HepG2 (cell line): ENCODE data around the gene VEGFA. TPM values are rescaled to one million over a fixed set of nuclear protein-coding genes. Genes with fewer than 3 reads are reported as not detected.

Experiments
- E2F2 ChIP-seq: sonication (generic); formaldehyde crosslinking; IDR thresholded peaks from 2 replicates; pipeline ENCODE4 v1.4.0; 2020; ENCODE audit warnings: missing genetic modification reagents, borderline replicate concordance
- KDM1A ChIP-seq: IDR thresholded peaks from 2 replicates; pipeline ENCODE4 v1.6.1; 2016; ENCODE audit warnings: missing compliant biosample characterization
- KDM3A ChIP-seq: IDR thresholded peaks from 2 replicates; pipeline ENCODE4 v1.6.1; 2018; ENCODE audit warnings: low read depth, missing compliant biosample characterization
- MED1 ChIP-seq: sonication (generic); formaldehyde crosslinking; IDR thresholded peaks from 2 replicates; pipeline ENCODE4 v1.4.0; 2020; ENCODE audit warnings: missing genetic modification reagents
- MEF2D ChIP-seq: sonication (generic); formaldehyde crosslinking; IDR thresholded peaks from 2 replicates; pipeline ENCODE4 v1.5.1; 2020; ENCODE audit warnings: mild to moderate bottlenecking, missing genetic modification reagents
- MTF2 ChIP-seq: sonication (generic); formaldehyde crosslinking; IDR thresholded peaks from 2 replicates; pipeline ENCODE4 v1.5.0; 2020; ENCODE audit warnings: missing genetic modification reagents, borderline replicate concordance
- MYC ChIP-seq: sonication (generic); formaldehyde crosslinking; IDR thresholded peaks from 2 replicates; pipeline ENCODE4 v1.9.0; 2021; ENCODE audit warnings: missing genetic modification reagents, borderline replicate concordance
- SMAD3 ChIP-seq: sonication (generic); formaldehyde crosslinking; IDR thresholded peaks from 2 replicates; pipeline ENCODE4 v1.4.0; 2020; ENCODE audit warnings: missing genetic modification reagents
- ZBTB37 ChIP-seq: sonication (generic); formaldehyde crosslinking; IDR thresholded peaks from 2 replicates; pipeline ENCODE4 v1.4.0; 2020; ENCODE audit warnings: mild to moderate bottlenecking, missing genetic modification reagents
- ZMYM3 ChIP-seq: sonication (generic); formaldehyde crosslinking; IDR thresholded peaks from 2 replicates; pipeline ENCODE4 v1.5.1; 2020; ENCODE audit warnings: mild to moderate bottlenecking, missing genetic modification reagents
- ZNF772 ChIP-seq: sonication (generic); formaldehyde crosslinking; IDR thresholded peaks from 2 replicates; pipeline ENCODE4 v1.5.0; 2020; ENCODE audit warnings: mild to moderate bottlenecking, missing genetic modification reagents
- polyA plus RNA-seq, 8 experiments: library from polyadenylated mRNA; depleted of rRNA in 3 of 8; stranded (reverse) in 7 of 8; unstranded in 1 of 8; fragments of >200 nt; fragmentation: Illumina TruSeq in 4 of 8; extraction: Trizol in 4 of 8; gene quantifications; 2 replicates each; pipeline versions ENCODE4 v1.2.1 to v1.2.3, GENCODE V29; 2011 to 2016; ENCODE audit warnings: low read depth in 4 of 8, missing spikeins in 1 of 8, mixed read lengths in 1 of 8; ENCODE audit not compliant: insufficient read depth in 1 of 8
- total RNA-seq, 5 experiments: library from RNA; depleted of rRNA; stranded (reverse); fragments of >200 nt; fragmentation: Illumina TruSeq; extraction: Trizol; gene quantifications; 2 replicates each; pipeline ENCODE4 v1.2.3, GENCODE V29; 2016; ENCODE audit warnings: low read depth in 1 of 5
- TF ChIP-seq, protein P1 (sequence below): sonication (generic); formaldehyde crosslinking; IDR thresholded peaks from 2 replicates; pipeline ENCODE4 v1.4.0; 2020; ENCODE audit warnings: low read depth, missing genetic modification reagents
- TF ChIP-seq, protein P2 (sequence below): sonication (generic); formaldehyde crosslinking; IDR thresholded peaks from 2 replicates; pipeline ENCODE4 v1.5.1; 2020; ENCODE audit warnings: mild to moderate bottlenecking, moderate library complexity, missing genetic modification reagents
- TF ChIP-seq, protein P3 (sequence below), 2 experiments: sonication (generic) in 1 of 2; formaldehyde crosslinking in 1 of 2; IDR thresholded peaks; 2 replicates each; pipeline versions ENCODE4 v1.5.1 to v1.6.1; 2011 to 2020; ENCODE audit warnings: borderline replicate concordance in 1 of 2, low read depth in 1 of 2, low read length in 1 of 2, mild to moderate bottlenecking in 1 of 2, missing genetic modification reagents in 1 of 2, moderate library complexity in 1 of 2
- TF ChIP-seq, protein P4 (sequence below): sonication (generic); formaldehyde crosslinking; IDR thresholded peaks from 2 replicates; pipeline ENCODE4 v1.4.0; 2020; ENCODE audit warnings: low read depth, mild to moderate bottlenecking, missing genetic modification reagents

VEGFA gene
- total and polyA plus RNA-seq, 2 of the 13 experiments (the other 11 are each of a cell fraction or from before 2014, with no cell fraction given): 68.1 to 629 TPM

GRCh38 chr6:43798688-43799444, 28.9 kb downstream of the VEGFA start (continued):
- TF ChIP-seq, protein P1, sequence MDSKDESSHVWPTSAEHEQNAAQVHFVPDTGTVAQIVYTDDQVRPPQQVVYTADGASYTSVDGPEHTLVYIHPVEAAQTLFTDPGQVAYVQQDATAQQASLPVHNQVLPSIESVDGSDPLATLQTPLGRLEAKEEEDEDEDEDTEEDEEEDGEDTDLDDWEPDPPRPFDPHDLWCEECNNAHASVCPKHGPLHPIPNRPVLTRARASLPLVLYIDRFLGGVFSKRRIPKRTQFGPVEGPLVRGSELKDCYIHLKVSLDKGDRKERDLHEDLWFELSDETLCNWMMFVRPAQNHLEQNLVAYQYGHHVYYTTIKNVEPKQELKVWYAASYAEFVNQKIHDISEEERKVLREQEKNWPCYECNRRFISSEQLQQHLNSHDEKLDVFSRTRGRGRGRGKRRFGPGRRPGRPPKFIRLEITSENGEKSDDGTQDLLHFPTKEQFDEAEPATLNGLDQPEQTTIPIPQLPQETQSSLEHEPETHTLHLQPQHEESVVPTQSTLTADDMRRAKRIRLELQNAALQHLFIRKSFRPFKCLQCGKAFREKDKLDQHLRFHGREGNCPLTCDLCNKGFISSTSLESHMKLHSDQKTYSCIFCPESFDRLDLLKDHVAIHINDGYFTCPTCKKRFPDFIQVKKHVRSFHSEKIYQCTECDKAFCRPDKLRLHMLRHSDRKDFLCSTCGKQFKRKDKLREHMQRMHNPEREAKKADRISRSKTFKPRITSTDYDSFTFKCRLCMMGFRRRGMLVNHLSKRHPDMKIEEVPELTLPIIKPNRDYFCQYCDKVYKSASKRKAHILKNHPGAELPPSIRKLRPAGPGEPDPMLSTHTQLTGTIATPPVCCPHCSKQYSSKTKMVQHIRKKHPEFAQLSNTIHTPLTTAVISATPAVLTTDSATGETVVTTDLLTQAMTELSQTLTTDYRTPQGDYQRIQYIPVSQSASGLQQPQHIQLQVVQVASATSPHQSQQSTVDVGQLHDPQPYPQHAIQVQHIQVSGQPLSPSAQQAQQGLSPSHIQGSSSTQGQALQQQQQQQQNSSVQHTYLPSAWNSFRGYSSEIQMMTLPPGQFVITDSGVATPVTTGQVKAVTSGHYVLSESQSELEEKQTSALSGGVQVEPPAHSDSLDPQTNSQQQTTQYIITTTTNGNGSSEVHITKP (CRISPR knock-in tag): peak; percentile 43; the same call in 1 of the 2 replicates
- TF ChIP-seq, protein P2, sequence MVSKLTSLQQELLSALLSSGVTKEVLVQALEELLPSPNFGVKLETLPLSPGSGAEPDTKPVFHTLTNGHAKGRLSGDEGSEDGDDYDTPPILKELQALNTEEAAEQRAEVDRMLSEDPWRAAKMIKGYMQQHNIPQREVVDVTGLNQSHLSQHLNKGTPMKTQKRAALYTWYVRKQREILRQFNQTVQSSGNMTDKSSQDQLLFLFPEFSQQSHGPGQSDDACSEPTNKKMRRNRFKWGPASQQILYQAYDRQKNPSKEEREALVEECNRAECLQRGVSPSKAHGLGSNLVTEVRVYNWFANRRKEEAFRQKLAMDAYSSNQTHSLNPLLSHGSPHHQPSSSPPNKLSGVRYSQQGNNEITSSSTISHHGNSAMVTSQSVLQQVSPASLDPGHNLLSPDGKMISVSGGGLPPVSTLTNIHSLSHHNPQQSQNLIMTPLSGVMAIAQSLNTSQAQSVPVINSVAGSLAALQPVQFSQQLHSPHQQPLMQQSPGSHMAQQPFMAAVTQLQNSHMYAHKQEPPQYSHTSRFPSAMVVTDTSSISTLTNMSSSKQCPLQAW (CRISPR knock-in tag): peak; percentile 57; the same call in 1 of the 2 replicates
- TF ChIP-seq SMAD3 (peak; percentile 84; the same call in 1 of the 2 replicates), MYC (peak; percentile 46; the same call in 1 of the 2 replicates), KDM3A (CRISPR knock-in tag) (0 out of 2 replicates have a peak, but pooled peaks have one; percentile 74), MEF2D (CRISPR knock-in tag) (peak; percentile 99), MED1 (CRISPR knock-in tag) (peak; percentile 85), MTF2 (CRISPR knock-in tag) (0 out of 2 replicates have a peak, but pooled peaks have one; percentile 36), KDM1A (CRISPR knock-in tag) (no peak), ZNF772 (CRISPR knock-in tag) (peak; percentile 32; the same call in 1 of the 2 replicates), E2F2 (no peak), ZBTB37 (CRISPR knock-in tag) (no peak), ZMYM3 (CRISPR knock-in tag) (peak; percentile 78)
- TF ChIP-seq, protein P3, sequence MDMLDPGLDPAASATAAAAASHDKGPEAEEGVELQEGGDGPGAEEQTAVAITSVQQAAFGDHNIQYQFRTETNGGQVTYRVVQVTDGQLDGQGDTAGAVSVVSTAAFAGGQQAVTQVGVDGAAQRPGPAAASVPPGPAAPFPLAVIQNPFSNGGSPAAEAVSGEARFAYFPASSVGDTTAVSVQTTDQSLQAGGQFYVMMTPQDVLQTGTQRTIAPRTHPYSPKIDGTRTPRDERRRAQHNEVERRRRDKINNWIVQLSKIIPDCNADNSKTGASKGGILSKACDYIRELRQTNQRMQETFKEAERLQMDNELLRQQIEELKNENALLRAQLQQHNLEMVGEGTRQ (IDR thresholded peaks at IDR 0.05; ENCODE audit: low read depth, low read length): peak; percentile 87
- TF ChIP-seq, protein P3 (CRISPR knock-in tag; IDR thresholded peaks at IDR 0.05; ENCODE audit: borderline replicate concordance): peak; percentile 89; the same call in 1 of the 2 replicates
- TF ChIP-seq, protein P4, sequence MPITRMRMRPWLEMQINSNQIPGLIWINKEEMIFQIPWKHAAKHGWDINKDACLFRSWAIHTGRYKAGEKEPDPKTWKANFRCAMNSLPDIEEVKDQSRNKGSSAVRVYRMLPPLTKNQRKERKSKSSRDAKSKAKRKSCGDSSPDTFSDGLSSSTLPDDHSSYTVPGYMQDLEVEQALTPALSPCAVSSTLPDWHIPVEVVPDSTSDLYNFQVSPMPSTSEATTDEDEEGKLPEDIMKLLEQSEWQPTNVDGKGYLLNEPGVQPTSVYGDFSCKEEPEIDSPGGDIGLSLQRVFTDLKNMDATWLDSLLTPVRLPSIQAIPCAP: no peak
